ENCODE data around the gene SMAD1. TPM values are rescaled to one million over a fixed set of nuclear protein-coding genes. Genes with fewer than 3 reads are reported as not detected.

SMAD1 gene
- total RNA-seq, 2 donors from 2014 or later: 40.4 to 47.3 TPM

DNA sequence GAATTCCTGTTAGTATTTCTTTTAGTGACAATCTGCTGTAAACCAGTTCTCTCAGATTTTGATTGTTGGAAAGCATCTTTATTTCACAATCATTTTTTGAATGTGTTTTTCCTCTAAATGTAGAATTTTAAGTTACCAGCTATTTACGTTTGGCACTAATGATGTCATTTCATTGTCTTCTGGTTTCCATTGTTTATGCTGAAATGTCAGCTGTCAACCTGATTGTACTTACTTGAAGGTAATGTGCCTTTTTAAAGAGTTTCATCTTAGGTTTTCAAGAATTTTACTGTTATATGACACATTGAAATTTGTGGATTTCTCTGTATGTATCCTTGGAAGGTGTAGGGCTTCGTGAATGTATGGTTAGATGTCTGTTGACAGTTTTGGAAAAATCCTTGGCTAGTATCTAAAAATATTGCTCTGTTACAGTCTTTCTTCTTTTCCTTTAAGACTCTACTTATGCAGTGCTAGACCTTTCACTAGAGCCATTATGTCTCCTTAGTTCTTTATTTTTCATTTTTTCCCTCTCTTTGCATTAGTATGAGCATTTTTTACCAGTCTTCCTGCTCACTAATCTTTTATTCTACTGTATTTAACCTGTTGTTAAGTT, 30.4 kb downstream of the SMAD1 start:
- intact Hi-C loops (cut with DNase I): no loop called here

DNA sequence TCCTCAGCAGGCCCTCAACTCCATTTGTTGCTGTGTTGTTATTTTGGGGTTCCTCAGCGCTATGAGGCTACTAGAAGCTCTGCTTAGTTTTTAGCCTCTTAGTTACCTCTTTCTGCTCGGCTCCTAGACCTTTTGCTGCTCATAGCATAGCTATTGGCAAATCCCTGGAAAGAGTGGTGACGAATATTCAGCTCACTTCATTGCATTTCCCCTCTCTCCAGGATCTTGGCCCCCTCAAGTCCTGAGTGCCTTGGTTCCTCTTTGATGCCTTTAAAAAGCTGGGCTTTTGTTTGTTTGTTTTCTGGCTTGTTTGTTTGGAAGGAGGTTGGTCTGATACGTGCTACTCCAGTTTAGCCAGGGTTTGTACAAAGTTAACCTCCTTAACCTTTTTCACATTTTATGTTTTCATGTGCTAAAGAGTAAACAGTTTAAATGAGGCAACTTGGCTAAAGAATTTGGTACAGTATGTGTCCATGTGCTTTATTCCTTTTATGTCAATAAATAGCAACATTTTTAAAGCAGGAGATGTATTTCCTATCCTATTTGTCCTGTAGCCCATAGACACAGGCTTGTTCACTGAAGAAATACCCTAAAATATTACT, 31.5 kb downstream of the SMAD1 start:
- Histone ChIP-seq H3K27me3 (no peaks in the 10 kb centered on the region), H3K9me3 (no peaks in the 10 kb centered on the region), H3K4me1 (no peaks in the 10 kb centered on the region), H3K4me3 (no peak overlapping the region), H3K27ac (no peak overlapping the region), H3K9ac (ENCODE audit: low read depth in 2 of 2, low read length in 2 of 2) (no peak overlapping the region), H3K36me3 (no peaks in the 10 kb centered on the region)
- intact Hi-C loops (cut with DNase I): no loop called here
- no peak for DNase-seq
- TF ChIP-seq, protein P1, sequence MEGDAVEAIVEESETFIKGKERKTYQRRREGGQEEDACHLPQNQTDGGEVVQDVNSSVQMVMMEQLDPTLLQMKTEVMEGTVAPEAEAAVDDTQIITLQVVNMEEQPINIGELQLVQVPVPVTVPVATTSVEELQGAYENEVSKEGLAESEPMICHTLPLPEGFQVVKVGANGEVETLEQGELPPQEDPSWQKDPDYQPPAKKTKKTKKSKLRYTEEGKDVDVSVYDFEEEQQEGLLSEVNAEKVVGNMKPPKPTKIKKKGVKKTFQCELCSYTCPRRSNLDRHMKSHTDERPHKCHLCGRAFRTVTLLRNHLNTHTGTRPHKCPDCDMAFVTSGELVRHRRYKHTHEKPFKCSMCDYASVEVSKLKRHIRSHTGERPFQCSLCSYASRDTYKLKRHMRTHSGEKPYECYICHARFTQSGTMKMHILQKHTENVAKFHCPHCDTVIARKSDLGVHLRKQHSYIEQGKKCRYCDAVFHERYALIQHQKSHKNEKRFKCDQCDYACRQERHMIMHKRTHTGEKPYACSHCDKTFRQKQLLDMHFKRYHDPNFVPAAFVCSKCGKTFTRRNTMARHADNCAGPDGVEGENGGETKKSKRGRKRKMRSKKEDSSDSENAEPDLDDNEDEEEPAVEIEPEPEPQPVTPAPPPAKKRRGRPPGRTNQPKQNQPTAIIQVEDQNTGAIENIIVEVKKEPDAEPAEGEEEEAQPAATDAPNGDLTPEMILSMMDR (IDR thresholded peaks at IDR 0.05): no peak

More for the DNA sequence above, 30.4 kb downstream of the SMAD1 start:
- Histone ChIP-seq H3K4me3 (no peak overlapping the region), H3K36me3 (no peaks in the 10 kb centered on the region), H3K27me3 (no peaks in the 10 kb centered on the region), H3K4me1 (no peaks in the 10 kb centered on the region), H3K9ac (ENCODE audit: low read depth in 2 of 2, low read length in 2 of 2) (no peak overlapping the region), H3K27ac (no peak overlapping the region), H3K9me3 (no peaks in the 10 kb centered on the region)
- DNase-seq: no peak
- TF ChIP-seq, protein P1 (IDR thresholded peaks at IDR 0.05): no peak

GRCh38 chr4:145520172-145520571, 38.5 kb downstream of the SMAD1 start:
- no peak overlapping the region for H3K4me3 ChIP-seq
- TF ChIP-seq, protein P1 (IDR thresholded peaks at IDR 0.05): no peak
- H3K4me1 ChIP-seq: no peaks in the 10 kb centered on the region
- no peak overlapping the region for H3K27ac ChIP-seq
- DNase-seq: no peak
- H3K36me3 ChIP-seq: no peaks in the 10 kb centered on the region
- H3K9me3 ChIP-seq: no peaks in the 10 kb centered on the region
- H3K27me3 ChIP-seq: no peaks in the 10 kb centered on the region
- H3K9ac ChIP-seq (ENCODE audit: low read depth in 2 of 2, low read length in 2 of 2): no peak overlapping the region
- intact Hi-C loops (cut with DNase I): no loop called here

- intact Hi-C loops (cut with DNase I): no loop called here
- Histone ChIP-seq H3K27me3 (no peaks in the 10 kb centered on the region), H3K9me3 (no peaks in the 10 kb centered on the region), H3K9ac (ENCODE audit: low read depth in 2 of 2, low read length in 2 of 2) (no peak overlapping the region), H3K36me3 (no peaks in the 10 kb centered on the region), H3K27ac (no peak overlapping the region), H3K4me3 (no peak overlapping the region), H3K4me1 (no peaks in the 10 kb centered on the region)
- TF ChIP-seq, protein P1 (IDR thresholded peaks at IDR 0.05): no peak
- no peak for DNase-seq
Measured at GRCh38 chr4:145521282-145521681, 39.6 kb downstream of the SMAD1 start.

DNA sequence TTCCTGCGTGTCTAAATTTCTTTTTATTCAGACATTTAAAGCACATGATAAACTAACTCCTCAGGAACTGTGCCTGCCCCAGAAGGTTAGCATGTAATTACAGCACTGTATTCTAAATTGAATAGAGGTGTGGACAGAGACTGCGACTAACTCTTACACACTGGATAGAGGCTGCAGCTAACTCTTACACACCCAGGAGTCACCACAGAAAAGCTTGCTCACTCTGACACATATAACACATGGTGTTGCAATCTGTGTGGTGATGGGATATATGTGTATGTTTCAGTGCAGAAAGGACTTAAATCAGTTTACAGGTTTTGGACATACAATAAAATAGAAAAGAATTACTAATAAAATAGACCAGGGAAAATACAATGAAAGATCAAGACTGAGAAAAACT, 41.5 kb downstream of the SMAD1 start:
- TF ChIP-seq, protein P1 (IDR thresholded peaks at IDR 0.05): no peak
- H3K36me3 ChIP-seq: no peaks in the 10 kb centered on the region
- no peak overlapping the region for H3K4me3 ChIP-seq

More for the DNA sequence above, 41.5 kb downstream of the SMAD1 start:
- intact Hi-C loops (cut with DNase I): no loop called here
- Histone ChIP-seq H3K4me1 (no peaks in the 10 kb centered on the region), H3K27ac (no peak overlapping the region), H3K27me3 (no peaks in the 10 kb centered on the region), H3K9ac (ENCODE audit: low read depth in 2 of 2, low read length in 2 of 2) (no peak overlapping the region), H3K9me3 (no peaks in the 10 kb centered on the region)
- no peak for DNase-seq

Measured in colonic mucosa (tissue), 4 donors.